ENCODE measurements around the gene FLVCR2.
"Not testable (repeated sequence)": the region's sequence is repeated elsewhere in the genome, so short reads cannot be mapped to it uniquely, and the experiment has no call there.

FLVCR2 gene

DNA sequence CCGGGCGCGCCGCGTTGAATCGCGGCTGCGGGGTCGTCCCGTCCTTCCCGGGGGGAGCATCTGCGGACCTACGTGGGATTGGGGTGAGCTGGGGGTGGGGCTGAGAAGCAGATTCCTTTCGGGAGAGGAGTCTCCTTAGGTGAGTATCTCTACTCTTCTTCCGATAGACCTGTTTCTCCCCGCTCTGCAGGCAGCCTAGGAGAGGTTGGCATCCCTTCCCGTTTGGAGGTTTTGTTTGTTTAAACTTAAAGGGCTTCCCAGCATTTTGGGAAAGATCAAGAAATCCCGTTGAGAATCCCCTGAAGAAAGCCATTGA is 83.0 kb downstream of the FLVCR2 start:
- no peak for DNase-seq (ENCODE audit: low read depth, low spot score)

DNA sequence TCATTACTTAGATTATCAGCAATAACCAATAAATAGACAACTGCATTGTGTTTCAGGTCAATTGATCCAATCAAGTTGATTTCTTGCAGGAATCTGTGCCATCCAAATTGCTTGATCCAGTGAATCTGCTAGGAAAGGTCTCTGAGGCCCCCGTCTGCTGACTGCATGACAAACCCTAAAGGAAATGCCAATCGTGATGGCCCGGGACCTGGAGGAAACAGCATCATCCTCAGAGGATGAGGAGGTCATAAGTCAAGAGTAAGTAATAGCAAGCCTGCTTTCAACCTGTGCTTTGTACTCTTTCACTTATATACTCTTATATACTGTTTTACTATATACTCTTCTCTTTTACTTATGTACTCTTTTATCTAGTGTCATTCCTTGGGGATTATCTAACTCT is 84.5 kb downstream of the FLVCR2 start:
- DNase-seq (ENCODE audit: low read depth, low spot score): no peak

DNA sequence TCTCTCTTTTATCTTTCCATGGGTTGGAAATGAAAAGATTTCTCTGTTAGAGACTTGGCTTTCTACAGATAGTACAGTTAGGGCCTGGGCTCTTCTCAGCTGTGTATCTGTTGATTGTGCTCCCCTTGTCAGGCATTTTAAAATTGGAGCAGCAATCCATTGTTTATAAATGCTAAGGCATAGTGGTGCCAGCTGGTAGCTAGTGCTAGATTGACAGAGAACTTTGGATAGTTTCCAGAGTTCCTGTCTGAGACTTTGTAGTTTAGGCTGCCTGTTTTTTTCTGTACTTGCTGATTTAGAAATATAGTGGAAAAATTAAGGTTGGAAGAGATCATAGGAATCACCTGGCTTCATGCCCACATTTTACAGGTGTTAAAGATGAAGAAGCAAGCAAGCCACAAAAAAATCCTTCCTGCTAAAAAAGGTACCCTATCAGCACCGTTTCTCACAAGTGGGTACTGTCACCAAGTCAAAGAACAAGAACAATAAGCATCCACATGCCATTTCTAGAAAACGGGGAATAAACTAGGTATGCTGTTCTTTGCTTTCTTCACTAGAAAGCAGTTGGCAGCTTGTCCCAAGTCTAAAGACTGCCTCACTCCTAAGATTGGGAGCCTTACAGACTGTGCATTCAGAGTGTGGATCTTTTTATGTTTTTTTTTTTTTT is 88.8 kb downstream of the FLVCR2 start:
- DNase-seq (ENCODE audit: low read depth, low spot score): no peak

DNA sequence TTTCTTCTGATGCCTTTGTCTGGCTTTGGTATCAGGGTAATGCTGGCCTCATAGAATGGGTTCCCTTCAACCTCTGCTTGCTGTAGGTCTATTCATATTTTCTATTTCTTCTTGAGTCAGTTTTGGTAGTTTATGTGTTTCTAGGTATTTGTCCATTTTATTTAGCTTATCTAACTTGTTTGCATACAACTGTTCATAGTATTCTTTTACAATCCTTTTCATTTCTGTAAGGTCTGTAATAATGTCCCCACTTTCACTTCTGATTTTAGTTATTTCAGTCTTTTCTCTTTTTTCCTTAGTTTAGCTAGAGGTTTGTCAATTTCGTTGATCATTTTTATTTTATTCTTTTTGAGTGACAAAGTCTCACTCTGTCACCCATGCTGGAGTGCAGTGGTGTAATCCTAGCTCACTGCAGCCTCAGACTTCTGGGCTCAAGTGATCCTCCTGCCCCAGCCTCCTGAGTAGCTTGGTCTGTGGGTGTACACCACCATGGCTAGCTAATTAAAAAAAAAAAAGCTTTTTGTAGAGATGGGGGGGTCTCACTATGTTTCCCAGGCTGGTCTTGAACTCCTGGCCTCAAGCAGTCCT is 94.3 kb downstream of the FLVCR2 start:
- no peak for DNase-seq (ENCODE audit: low read depth, low spot score)

DNA sequence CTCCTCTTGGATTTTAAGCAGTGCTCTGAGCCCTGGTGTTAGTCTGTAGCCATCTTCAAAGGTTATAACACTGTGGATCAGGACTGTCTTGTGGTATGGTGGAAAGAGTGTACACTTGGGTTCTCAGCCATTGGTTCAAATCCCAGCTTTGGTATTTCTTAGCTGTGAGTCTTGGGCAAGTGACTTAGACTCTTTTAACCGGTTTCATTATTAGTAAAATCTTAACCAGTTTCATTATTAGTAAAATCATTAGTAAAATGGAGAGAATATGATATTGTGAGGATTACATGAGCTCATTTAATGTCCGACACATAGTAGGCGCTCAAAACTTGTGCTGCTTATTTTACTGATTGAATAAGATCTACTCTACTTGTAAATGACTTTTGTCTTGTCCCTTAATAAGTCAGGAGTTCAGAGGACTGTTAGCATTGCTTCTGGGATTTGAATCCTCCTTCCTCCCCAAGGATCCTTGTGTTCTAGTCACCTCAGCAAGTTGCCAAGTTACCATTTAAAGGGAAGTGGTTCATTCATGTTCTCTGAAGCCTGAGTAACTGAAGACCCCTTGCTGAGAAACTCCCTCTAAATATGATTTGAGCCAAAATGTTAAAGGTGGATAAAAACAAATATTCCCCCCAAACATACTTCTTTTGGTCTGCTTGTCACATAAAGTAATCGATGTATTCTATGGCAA is 95.1 kb downstream of the FLVCR2 start:
- DNase-seq (ENCODE audit: low read depth, low spot score): no peak

DNA sequence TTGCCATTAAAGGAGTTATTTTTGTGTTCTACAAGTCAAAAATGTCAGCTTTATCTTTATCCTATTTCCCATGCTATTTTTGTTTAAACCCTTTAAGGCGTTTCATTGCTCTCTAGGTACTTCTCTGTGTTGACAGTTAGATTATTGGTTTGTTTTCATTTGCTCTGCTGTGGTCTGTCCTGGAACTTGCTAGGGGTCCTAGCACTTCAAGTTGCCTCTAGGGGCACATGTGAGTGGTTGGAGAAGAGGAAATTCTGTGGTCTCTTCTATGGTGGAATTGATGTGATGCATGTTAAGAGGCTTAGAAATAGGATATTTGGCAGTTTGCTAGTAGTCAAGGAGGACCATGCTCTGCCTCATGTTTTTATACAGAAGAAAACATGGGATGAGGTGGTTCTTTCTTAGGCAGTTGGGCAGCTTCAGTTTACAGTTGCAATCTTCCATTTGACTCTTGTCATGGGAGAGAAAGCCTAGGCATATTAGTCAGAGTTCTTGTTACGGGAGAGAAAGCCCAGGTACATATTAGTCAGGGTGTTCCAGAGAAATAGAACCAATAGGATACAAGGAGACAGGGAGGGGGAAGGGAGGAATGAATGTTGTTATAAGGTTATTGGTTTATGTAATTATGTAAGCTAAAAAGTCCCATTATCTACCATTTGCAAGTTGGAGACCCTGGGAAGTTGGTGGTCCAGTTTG is 97.0 kb downstream of the FLVCR2 start:
- DNase-seq (ENCODE audit: low read depth, low spot score): no peak

DNA sequence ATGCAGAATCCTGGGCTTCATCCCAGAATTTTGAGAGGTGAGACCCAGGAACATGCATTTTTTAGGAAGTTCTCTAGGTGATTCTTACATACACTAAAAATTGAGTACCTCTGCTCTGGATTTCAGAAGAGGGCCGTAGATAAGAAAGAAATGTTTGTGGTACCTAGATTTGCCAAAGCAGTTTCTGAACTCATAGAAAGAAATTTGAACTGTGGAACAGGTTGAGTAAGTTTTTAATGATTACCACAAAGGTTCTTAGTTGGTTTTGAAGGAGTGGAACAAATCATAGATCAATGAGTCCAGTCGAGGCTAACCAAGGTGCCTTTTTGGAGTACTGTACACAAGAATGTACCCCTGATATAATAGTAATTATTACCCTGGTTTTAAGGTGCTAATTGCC is 107.5 kb downstream of the FLVCR2 start:
- no peak for DNase-seq (ENCODE audit: low read depth, low spot score)

DNA sequence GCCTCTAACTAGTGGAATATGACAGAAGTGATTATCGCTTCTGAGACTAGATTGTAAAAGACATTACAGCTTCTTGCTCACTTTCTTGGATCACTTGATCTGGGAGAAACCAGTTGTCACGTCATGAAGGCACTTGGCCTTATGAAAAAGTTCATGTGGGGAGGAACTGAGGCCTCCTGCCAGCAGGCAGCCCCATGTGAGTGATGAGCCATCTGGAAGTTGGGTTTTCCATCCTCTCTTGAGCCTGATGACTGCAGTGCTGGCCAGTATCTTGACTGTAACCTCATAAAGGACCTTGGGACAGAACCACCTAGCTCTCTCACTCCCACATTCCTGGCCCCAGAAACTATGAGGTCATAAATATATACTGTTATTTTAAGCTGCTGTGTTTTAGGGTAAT is 110.6 kb downstream of the FLVCR2 start:
- no peak for DNase-seq (ENCODE audit: low read depth, low spot score)

DNA sequence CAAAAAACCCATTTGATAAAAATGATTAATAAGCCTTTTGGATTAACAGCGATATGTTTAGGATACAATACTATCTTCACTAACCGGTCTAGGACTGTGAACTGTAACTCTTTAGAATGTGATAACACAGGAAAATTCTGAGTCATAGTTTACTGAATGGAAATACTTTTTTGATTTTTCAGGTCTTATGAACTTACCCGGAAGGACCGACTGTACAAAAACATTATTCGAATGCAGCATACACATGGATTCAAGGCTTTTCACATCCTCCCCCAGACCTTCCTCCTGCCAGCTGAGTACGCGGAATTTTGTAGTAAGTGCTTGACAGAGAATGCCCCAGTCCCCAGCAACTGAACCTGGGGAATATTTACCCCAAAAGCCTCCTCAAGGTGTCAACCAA is 111.6 kb downstream of the FLVCR2 start:
- no peak for DNase-seq (ENCODE audit: low read depth, low spot score)

DNA sequence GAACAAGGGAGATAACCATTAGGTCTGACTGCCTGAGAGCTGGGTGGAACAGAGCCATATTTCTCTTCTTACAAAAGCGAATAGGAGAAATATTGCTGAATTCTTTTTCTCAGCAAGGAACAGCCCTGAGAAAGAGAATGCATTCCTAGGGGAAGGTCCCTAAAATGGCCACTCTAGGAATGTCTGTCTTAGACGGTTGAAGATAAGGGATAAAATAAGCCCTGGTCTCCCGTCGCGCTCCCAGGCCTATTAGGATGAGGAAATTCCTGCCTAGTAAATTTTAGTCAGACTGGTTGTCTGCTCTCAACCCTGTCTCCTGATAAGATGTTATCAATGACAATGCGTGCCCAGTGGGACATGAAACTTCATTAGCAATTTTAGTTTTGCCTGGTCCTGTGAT is 116.6 kb downstream of the FLVCR2 start:
- not testable (repeated sequence) for DNase-seq (ENCODE audit: low read depth, low spot score)

DNA sequence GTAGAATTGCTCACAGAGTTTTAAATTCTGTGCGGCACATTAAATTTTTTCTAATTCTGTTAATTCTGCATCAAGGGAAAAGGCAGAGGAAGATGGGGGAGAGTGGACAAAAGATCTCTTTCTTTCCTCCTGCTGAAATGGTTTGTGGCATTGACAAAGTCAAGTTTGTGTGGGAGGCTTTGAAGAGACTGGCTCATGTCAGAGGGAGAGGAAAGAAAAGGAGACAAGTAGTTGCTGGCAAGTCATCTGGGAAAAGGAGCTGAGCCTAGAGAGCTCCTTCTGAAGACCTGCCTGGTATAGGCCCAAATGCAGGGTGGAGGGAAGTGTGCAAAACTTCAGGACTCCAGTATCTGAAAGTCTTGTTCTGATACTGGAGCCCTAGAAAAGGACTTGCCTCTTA is 119.0 kb downstream of the FLVCR2 start:
- no peak for DNase-seq (ENCODE audit: low read depth, low spot score)
